Neural cell (in vitro differentiated cells): ENCODE measurements around the gene LDHD. TPM values are rescaled to one million over a fixed set of nuclear protein-coding genes. Genes with fewer than 3 reads are reported as not detected.

ENCODE experiments used
- H2AFZ ChIP-seq: fragments of 200-600, 300-800 bp; sonication (generic), shearing (Covaris generic); 2 replicates; pipeline ENCODE4 v1.6.0; 2014; ENCODE audit warnings: low read depth, mild to moderate bottlenecking, antibody characterized with exemption, low read length, moderate library complexity
- H3F3A ChIP-seq: fragments of 200-600 bp; shearing (Covaris generic); 2 replicates; pipeline ENCODE4 v1.6.1; 2016; ENCODE audit warnings: mild to moderate bottlenecking, moderate library complexity, mixed read lengths, antibody characterized with exemption, low read length; ENCODE audit not compliant: insufficient read depth, poor library complexity, severe bottlenecking
- H3K27ac ChIP-seq: fragments of 200-600, 300-800 bp; sonication (generic), shearing (Covaris generic); 2 replicates; pipeline ENCODE4 v1.5.1; 2014; ENCODE audit warnings: mild to moderate bottlenecking, low read length, moderate library complexity
- H3K27me3 ChIP-seq: fragments of 300-800, 200-600 bp; sonication (generic), shearing (Covaris generic); 2 replicates; pipeline ENCODE4 v1.6.0; 2014; ENCODE audit warnings: mild to moderate bottlenecking, low read depth, low read length, moderate library complexity; ENCODE audit not compliant: insufficient read depth
- H3K36me3 ChIP-seq: fragments of 300-800, 200-600 bp; sonication (generic), shearing (Covaris generic); 2 replicates; pipeline ENCODE4 v1.5.1; 2014; ENCODE audit warnings: mild to moderate bottlenecking, antibody characterized with exemption, low read length, moderate library complexity; ENCODE audit not compliant: insufficient read depth
- H3K4me2 ChIP-seq: fragments of 300-800, 200-600 bp; sonication (generic), shearing (Covaris generic); 2 replicates; pipeline ENCODE4 v1.6.0; 2014; ENCODE audit warnings: mild to moderate bottlenecking, low read length
- H3K4me3 ChIP-seq: fragments of 300-800, 200-600 bp; sonication (generic), shearing (Covaris generic); 2 replicates; pipeline ENCODE4 v1.5.1; 2014; ENCODE audit warnings: mild to moderate bottlenecking, low read length, moderate library complexity
- H3K79me2 ChIP-seq: fragments of 200-600 bp; shearing (Covaris generic); replicated peaks from 2 replicates; pipeline ENCODE4 v1.6.0; 2014; ENCODE audit warnings: mild to moderate bottlenecking, low read length, moderate library complexity; ENCODE audit not compliant: insufficient read depth
- H3K9ac ChIP-seq: fragments of 300-800, 200-600 bp; sonication (generic), shearing (Covaris generic); 2 replicates; pipeline ENCODE4 v1.6.1; 2016; ENCODE audit warnings: mild to moderate bottlenecking, low read length, mixed read lengths
- H3K9me2 ChIP-seq: fragments of 200-600 bp; shearing (Covaris generic); 2 replicates; pipeline ENCODE4 v1.6.1; 2016; ENCODE audit warnings: mild to moderate bottlenecking, low read length, mixed read lengths; ENCODE audit not compliant: insufficient read depth
- H3K9me3 ChIP-seq: fragments of 200-600, 300-800 bp; sonication (generic), shearing (Covaris generic); 2 replicates; pipeline ENCODE4 v1.6.1; 2016; ENCODE audit warnings: mild to moderate bottlenecking, mixed run types, low read length, moderate library complexity, mixed read lengths
- H4K20me1 ChIP-seq: fragments of 200-600 bp; shearing (Covaris generic); 2 replicates; pipeline ENCODE4 v1.6.1; 2016; ENCODE audit warnings: mild to moderate bottlenecking, mixed run types; ENCODE audit not compliant: insufficient read depth
- CTCF ChIP-seq: fragments of 450-650 bp; IDR thresholded peaks from 2 replicates; pipeline ENCODE4 v1.5.1; 2014; ENCODE audit warnings: antibody characterized with exemption, mild to moderate bottlenecking, moderate library complexity; ENCODE audit not compliant: poor library complexity, severe bottlenecking
- EP300 ChIP-seq: fragments of 450-650 bp; conservative IDR thresholded peaks from 2 replicates; pipeline ENCODE4 v1.6.1; 2014; ENCODE audit warnings: antibody characterized with exemption, mild to moderate bottlenecking, moderate library complexity; ENCODE audit not compliant: poor library complexity, severe bottlenecking
- EZH2 ChIP-seq: fragments of 200-600, 300-800 bp; shearing (Covaris generic), sonication (generic); IDR thresholded peaks from 2 replicates; pipeline ENCODE4 v1.6.1; 2014; ENCODE audit warnings: antibody characterized with exemption, low read length, borderline replicate concordance, mild to moderate bottlenecking; ENCODE audit not compliant: insufficient read depth, poor library complexity, severe bottlenecking
- MXI1 ChIP-seq: fragments of 450-650 bp; conservative IDR thresholded peaks from 2 replicates; pipeline ENCODE4 v1.6.1; 2014; ENCODE audit warnings: antibody characterized with exemption, mild to moderate bottlenecking; ENCODE audit not compliant: poor library complexity, severe bottlenecking
- POLR2AphosphoS5 ChIP-seq: IDR thresholded peaks from 2 replicates; pipeline ENCODE4 v1.6.1; 2012
- RAD21 ChIP-seq: fragments of 450-650 bp; conservative IDR thresholded peaks from 2 replicates; pipeline ENCODE4 v1.6.1; 2014; ENCODE audit warnings: antibody characterized with exemption, mild to moderate bottlenecking, moderate library complexity
- REST ChIP-seq: IDR thresholded peaks from 2 replicates; pipeline ENCODE4 v1.6.1; 2012; ENCODE audit warnings: borderline replicate concordance
- SMC3 ChIP-seq: fragments of 450-650 bp; conservative IDR thresholded peaks from 2 replicates; pipeline ENCODE4 v1.6.1; 2014; ENCODE audit warnings: antibody characterized with exemption, mild to moderate bottlenecking, moderate library complexity; ENCODE audit not compliant: poor library complexity
- TAF1 ChIP-seq: IDR thresholded peaks from 2 replicates; pipeline ENCODE4 v1.6.1; 2012; ENCODE audit warnings: low read depth
- polyA plus RNA-seq: library from polyadenylated mRNA; depleted of rRNA; stranded (reverse); fragments of >200 nt; gene quantifications from 2 replicates; pipeline ENCODE4 v1.2.3, GENCODE V29; 2014

LDHD gene
- polyA plus RNA-seq, 1 donor from 2014 or later, result not detected

- H3K4me3 ChIP-seq, result no peak overlapping the region
- no peaks in the 10 kb centered on the region for H3F3A ChIP-seq
- H3K79me2 ChIP-seq, result no peaks in the 10 kb centered on the region
- TF ChIP-seq TAF1, result no peak
- H3K27ac ChIP-seq, result no peak overlapping the region
- H4K20me1 ChIP-seq, result no peaks in the 10 kb centered on the region
- no peaks in the 10 kb centered on the region for H3K9me2 ChIP-seq
- no peak overlapping the region for H3K9ac ChIP-seq
- no peak overlapping the region for H2AFZ ChIP-seq
- H3K4me2 ChIP-seq, result no peak overlapping the region
- no peaks in the 10 kb centered on the region for H3K27me3 ChIP-seq
- no peaks in the 10 kb centered on the region for H3K9me3 ChIP-seq
- H3K36me3 ChIP-seq, result no peaks in the 10 kb centered on the region
Measured at GRCh38 chr16:75105306-75106061, 11.1 kb downstream of the LDHD start.

GRCh38 chr16:75104836-75105235 lies 11.7 kb downstream of the LDHD start:
- Histone ChIP-seq H3K4me3 (no peak overlapping the region), H2AFZ (no peak overlapping the region), H3K27ac (no peak overlapping the region), H3K79me2 (no peaks in the 10 kb centered on the region), H3F3A (no peaks in the 10 kb centered on the region), H3K9me2 (no peaks in the 10 kb centered on the region), H3K9me3 (no peaks in the 10 kb centered on the region), H3K9ac (no peak overlapping the region), H3K36me3 (no peaks in the 10 kb centered on the region), H4K20me1 (no peaks in the 10 kb centered on the region), H3K27me3 (no peaks in the 10 kb centered on the region), H3K4me2 (no peak overlapping the region)
- TF ChIP-seq RAD21 (no peak), EP300 (no peak), MXI1 (no peak), TAF1 (no peak), REST (no peak), EZH2 (no peak), SMC3 (no peak), CTCF (no peak), POLR2AphosphoS5 (no peak)
